ENCODE data around the gene DDX52.

GRCh38 chr17:37667039-37667438, 23.8 kb upstream of the DDX52 start:
- TF ChIP-seq CTCF (conservative IDR thresholded peaks at IDR 0.05; ENCODE audit: low read depth in 2 of 2) (no peak), POLR2AphosphoS5 (IDR thresholded peaks at IDR 0.05; ENCODE audit: low read depth) (no peak), CREB1 (CRISPR knock-in tag; IDR thresholded peaks at IDR 0.05; ENCODE audit: low read depth) (no peak), EZH2phosphoT487 (IDR thresholded peaks at IDR 0.05; ENCODE audit: unreplicated experiment) (no peak), EZH2 (IDR thresholded peaks at IDR 0.05; ENCODE audit: low read depth, unreplicated experiment) (no peak), STAT1 (IDR thresholded peaks at IDR 0.05; ENCODE audit: unreplicated experiment) (no peak), NANOG (IDR thresholded peaks at IDR 0.05; ENCODE audit: borderline replicate concordance) (no peak), ZNF114 (CRISPR knock-in tag; IDR thresholded peaks at IDR 0.05) (no peak), JUNB (IDR thresholded peaks at IDR 0.05; ENCODE audit: unreplicated experiment) (no peak), ZNF331 (CRISPR knock-in tag; IDR thresholded peaks at IDR 0.05; ENCODE audit: low read depth) (no peak), ZNF462 (CRISPR knock-in tag; IDR thresholded peaks at IDR 0.05) (no peak)
- TF ChIP-seq, protein P1, sequence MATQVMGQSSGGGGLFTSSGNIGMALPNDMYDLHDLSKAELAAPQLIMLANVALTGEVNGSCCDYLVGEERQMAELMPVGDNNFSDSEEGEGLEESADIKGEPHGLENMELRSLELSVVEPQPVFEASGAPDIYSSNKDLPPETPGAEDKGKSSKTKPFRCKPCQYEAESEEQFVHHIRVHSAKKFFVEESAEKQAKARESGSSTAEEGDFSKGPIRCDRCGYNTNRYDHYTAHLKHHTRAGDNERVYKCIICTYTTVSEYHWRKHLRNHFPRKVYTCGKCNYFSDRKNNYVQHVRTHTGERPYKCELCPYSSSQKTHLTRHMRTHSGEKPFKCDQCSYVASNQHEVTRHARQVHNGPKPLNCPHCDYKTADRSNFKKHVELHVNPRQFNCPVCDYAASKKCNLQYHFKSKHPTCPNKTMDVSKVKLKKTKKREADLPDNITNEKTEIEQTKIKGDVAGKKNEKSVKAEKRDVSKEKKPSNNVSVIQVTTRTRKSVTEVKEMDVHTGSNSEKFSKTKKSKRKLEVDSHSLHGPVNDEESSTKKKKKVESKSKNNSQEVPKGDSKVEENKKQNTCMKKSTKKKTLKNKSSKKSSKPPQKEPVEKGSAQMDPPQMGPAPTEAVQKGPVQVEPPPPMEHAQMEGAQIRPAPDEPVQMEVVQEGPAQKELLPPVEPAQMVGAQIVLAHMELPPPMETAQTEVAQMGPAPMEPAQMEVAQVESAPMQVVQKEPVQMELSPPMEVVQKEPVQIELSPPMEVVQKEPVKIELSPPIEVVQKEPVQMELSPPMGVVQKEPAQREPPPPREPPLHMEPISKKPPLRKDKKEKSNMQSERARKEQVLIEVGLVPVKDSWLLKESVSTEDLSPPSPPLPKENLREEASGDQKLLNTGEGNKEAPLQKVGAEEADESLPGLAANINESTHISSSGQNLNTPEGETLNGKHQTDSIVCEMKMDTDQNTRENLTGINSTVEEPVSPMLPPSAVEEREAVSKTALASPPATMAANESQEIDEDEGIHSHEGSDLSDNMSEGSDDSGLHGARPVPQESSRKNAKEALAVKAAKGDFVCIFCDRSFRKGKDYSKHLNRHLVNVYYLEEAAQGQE (IDR thresholded peaks at IDR 0.05; ENCODE audit: unreplicated experiment): no peak
- TF ChIP-seq, protein P2, sequence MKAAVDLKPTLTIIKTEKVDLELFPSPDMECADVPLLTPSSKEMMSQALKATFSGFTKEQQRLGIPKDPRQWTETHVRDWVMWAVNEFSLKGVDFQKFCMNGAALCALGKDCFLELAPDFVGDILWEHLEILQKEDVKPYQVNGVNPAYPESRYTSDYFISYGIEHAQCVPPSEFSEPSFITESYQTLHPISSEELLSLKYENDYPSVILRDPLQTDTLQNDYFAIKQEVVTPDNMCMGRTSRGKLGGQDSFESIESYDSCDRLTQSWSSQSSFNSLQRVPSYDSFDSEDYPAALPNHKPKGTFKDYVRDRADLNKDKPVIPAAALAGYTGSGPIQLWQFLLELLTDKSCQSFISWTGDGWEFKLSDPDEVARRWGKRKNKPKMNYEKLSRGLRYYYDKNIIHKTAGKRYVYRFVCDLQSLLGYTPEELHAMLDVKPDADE (IDR thresholded peaks at IDR 0.05): no peak

Data from GM23338 (cell line).